Peyer's patch (tissue), 4 donors: ENCODE results near the gene GNG10. TPM values are rescaled to one million over a fixed set of nuclear protein-coding genes. Genes with fewer than 3 reads are reported as not detected.

Experiments used
- DNase-seq, 3 donors: peaks; one replicate each; pipeline ENCODE4 v3.0.0-alpha.2; 2017 to 2019
- H3K27ac ChIP-seq, 4 donors: fragments of 200-600 bp; sonication (generic); one replicate each; pipeline ENCODE4 v1.5.1; 2016 to 2019
- H3K27me3 ChIP-seq, 2 donors: fragments of 200-600 bp; sonication (generic); one replicate each; pipeline ENCODE4 v1.5.1; 2019
- H3K36me3 ChIP-seq, 3 donors: fragments of 200-600 bp; sonication (generic); one replicate each; pipeline ENCODE4 v1.5.1; 2016 to 2019
- H3K4me1 ChIP-seq, 4 donors: fragments of 200-600 bp; sonication (generic); one replicate each; pipeline ENCODE4 v1.5.1; 2016 to 2019
- H3K4me3 ChIP-seq, 4 donors: fragments of 200-600 bp; sonication (generic); 1 replicate in 3 of 4; 2 replicates in 1 of 4; pipeline ENCODE4 v1.5.1; 2016 to 2019; ENCODE audit warnings: mild to moderate bottlenecking in 1 of 4
- H3K9me3 ChIP-seq, 4 donors: fragments of 200-600 bp; sonication (generic); one replicate each; pipeline ENCODE4 v1.5.1; 2016 to 2019; ENCODE audit warnings: mild to moderate bottlenecking in 1 of 4
- POLR2A ChIP-seq, 2 donors: fragments of 450-650 bp; IDR thresholded peaks; one replicate each; pipeline ENCODE4 v1.5.1; 2017; ENCODE audit warnings: antibody characterized with exemption in 2 of 2, mild to moderate bottlenecking in 2 of 2, moderate library complexity in 2 of 2
- total RNA-seq, 4 donors: library from RNA; depleted of rRNA; stranded (reverse); fragments of >200 nt; gene quantifications; one replicate each; pipeline ENCODE4 v1.1.0, GENCODE V29; 2016
- TF ChIP-seq, protein P1 (sequence below), 6 experiments: fragments of 450-650 bp in 4 of 6; fragments of 200-600 bp in 2 of 6; sonication (generic) in 1 of 6; IDR thresholded peaks; one replicate each; pipeline ENCODE4 v1.5.1; 2017 to 2019; ENCODE audit warnings: antibody characterized with exemption in 6 of 6, mild to moderate bottlenecking in 3 of 6, moderate library complexity in 1 of 6

GNG10 gene
- total RNA-seq, 4 donors from 2014 or later, result 15.8 to 64.4 (median 31.5) TPM

- Histone ChIP-seq H3K9me3 (no peaks in the 10 kb centered on the region), H3K27ac (peak overlapping the region; percentile 84 to 95 (median 89)), H3K4me3 (peak overlapping the region; percentile 74 to 99 (median 94)), H3K27me3 (no peaks in the 10 kb centered on the region), H3K36me3 (no peaks in the 10 kb centered on the region), H3K4me1 (peaks cover 0 to 23% (median 5%) of the 10 kb centered on the region in 4 donors)
- no peak for TF ChIP-seq POLR2A (IDR thresholded peaks at IDR 0.05)
- TF ChIP-seq, protein P1, sequence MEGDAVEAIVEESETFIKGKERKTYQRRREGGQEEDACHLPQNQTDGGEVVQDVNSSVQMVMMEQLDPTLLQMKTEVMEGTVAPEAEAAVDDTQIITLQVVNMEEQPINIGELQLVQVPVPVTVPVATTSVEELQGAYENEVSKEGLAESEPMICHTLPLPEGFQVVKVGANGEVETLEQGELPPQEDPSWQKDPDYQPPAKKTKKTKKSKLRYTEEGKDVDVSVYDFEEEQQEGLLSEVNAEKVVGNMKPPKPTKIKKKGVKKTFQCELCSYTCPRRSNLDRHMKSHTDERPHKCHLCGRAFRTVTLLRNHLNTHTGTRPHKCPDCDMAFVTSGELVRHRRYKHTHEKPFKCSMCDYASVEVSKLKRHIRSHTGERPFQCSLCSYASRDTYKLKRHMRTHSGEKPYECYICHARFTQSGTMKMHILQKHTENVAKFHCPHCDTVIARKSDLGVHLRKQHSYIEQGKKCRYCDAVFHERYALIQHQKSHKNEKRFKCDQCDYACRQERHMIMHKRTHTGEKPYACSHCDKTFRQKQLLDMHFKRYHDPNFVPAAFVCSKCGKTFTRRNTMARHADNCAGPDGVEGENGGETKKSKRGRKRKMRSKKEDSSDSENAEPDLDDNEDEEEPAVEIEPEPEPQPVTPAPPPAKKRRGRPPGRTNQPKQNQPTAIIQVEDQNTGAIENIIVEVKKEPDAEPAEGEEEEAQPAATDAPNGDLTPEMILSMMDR (IDR thresholded peaks at IDR 0.05), result no peak
- no peak for DNase-seq
Observed at GRCh38 chr9:111632060-111632459, 29.3 kb upstream of the GNG10 start.

- Histone ChIP-seq H3K27me3 (no peaks in the 10 kb centered on the region), H3K4me3 (peak overlapping the region in 2 of 4 donors; percentile 74 to 99), H3K9me3 (no peaks in the 10 kb centered on the region), H3K27ac (no peak overlapping the region), H3K36me3 (no peaks in the 10 kb centered on the region), H3K4me1 (peaks cover 0 to 19% (median 5%) of the 10 kb centered on the region in 4 donors)
- no peak for DNase-seq
- TF ChIP-seq, protein P1 (IDR thresholded peaks at IDR 0.05), result no peak
- no peak for TF ChIP-seq POLR2A (IDR thresholded peaks at IDR 0.05)
Observed at GRCh38 chr9:111632695-111633388, 28.6 kb upstream of the GNG10 start.

GRCh38 chr9:111633389-111633736, 28.0 kb upstream of the GNG10 start:
- TF ChIP-seq, protein P1 (IDR thresholded peaks at IDR 0.05), result no peak
- TF ChIP-seq POLR2A (IDR thresholded peaks at IDR 0.05), result no peak
- Histone ChIP-seq H3K4me3 (peak overlapping the region in 2 of 4 donors; percentile 3 to 99), H3K27ac (no peak overlapping the region), H3K27me3 (no peaks in the 10 kb centered on the region), H3K9me3 (no peaks in the 10 kb centered on the region), H3K36me3 (no peaks in the 10 kb centered on the region), H3K4me1 (peaks cover 0 to 19% (median 5%) of the 10 kb centered on the region in 4 donors)
- no peak for DNase-seq

DNA sequence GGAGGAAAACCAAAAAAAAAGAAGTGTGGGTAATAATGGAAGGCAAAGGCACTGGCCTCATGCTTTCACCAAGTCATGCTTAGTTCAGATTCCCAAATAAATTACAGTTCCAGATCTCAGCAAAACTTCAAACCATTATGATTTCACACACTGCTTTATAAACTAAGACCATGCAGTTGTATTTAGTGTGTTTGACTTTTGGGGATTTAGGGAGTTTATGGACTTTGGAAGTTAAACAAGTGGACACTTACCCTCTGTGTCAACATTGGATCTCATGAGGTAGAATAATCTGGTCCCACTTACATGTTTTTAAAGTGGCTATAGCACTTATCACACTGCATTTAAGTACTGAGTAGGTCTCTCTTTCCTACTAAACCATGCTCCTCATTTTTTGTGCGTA, 26.5 kb upstream of the GNG10 start:
- TF ChIP-seq, protein P1 (IDR thresholded peaks at IDR 0.05), result no peak
- no peak for TF ChIP-seq POLR2A (IDR thresholded peaks at IDR 0.05)
- peaks cover 0 to 19% (median 5%) of the 10 kb centered on the region in 4 donors for H3K4me1 ChIP-seq
- no peak overlapping the region for H3K27ac ChIP-seq

GRCh38 chr9:111637421-111637950, 23.9 kb upstream of the GNG10 start:
- Histone ChIP-seq H3K27me3 (no peaks in the 10 kb centered on the region), H3K36me3 (no peaks in the 10 kb centered on the region), H3K9me3 (no peaks in the 10 kb centered on the region), H3K4me3 (no peak overlapping the region), H3K4me1 (peaks cover 0 to 5% (median 0%) of the 10 kb centered on the region in 4 donors), H3K27ac (no peak overlapping the region)
- TF ChIP-seq, protein P1 (IDR thresholded peaks at IDR 0.05), result no peak
- TF ChIP-seq POLR2A (IDR thresholded peaks at IDR 0.05), result no peak
- no peak for DNase-seq

More for the DNA sequence above, 26.5 kb upstream of the GNG10 start:
- H3K4me3 ChIP-seq, result no peak overlapping the region
- no peak for DNase-seq
- no peaks in the 10 kb centered on the region for H3K36me3 ChIP-seq
- no peaks in the 10 kb centered on the region for H3K9me3 ChIP-seq
- H3K27me3 ChIP-seq, result no peaks in the 10 kb centered on the region
